Measurements from ENCODE around the gene LRRC4C. TPM values are rescaled to one million over a fixed set of nuclear protein-coding genes. Genes with fewer than 3 reads are reported as not detected.

LRRC4C gene
- polyA plus RNA-seq, 1 of the 3 experiments (the other 2 are of a cell fraction): 0.16 TPM

- TF ChIP-seq JUND (IDR thresholded peaks at IDR 0.05): no peak
- TF ChIP-seq EZH2phosphoT487 (IDR thresholded peaks at IDR 0.05; ENCODE audit: borderline replicate concordance, low read depth): no peak
- TF ChIP-seq GABPA (IDR thresholded peaks at IDR 0.05; ENCODE audit: low read depth): no peak
- TF ChIP-seq NFIC (IDR thresholded peaks at IDR 0.05; ENCODE audit: borderline replicate concordance): no peak
- TF ChIP-seq USF2 (IDR thresholded peaks at IDR 0.05; ENCODE audit: borderline replicate concordance, low read depth, low read length): no peak
Measured at GRCh38 chr11:40269865-40270264, 1189.6 kb downstream of the LRRC4C start (continued).

GRCh38 chr11:40268551-40268950, 1190.9 kb downstream of the LRRC4C start:
- no peaks in the 10 kb centered on the region for H3K9me3 ChIP-seq
- no peak overlapping the region for H3K4me2 ChIP-seq
- H3K27me3 ChIP-seq (ENCODE audit: insufficient read depth): no peaks in the 10 kb centered on the region
- no peak overlapping the region for H3K9ac ChIP-seq
- no peaks in the 10 kb centered on the region for H3K9me2 ChIP-seq
- no peaks in the 10 kb centered on the region for H3F3A ChIP-seq (replicated peaks; ENCODE audit: insufficient read depth)
- POLR2A ChIA-PET: no interaction called here
- no peak overlapping the region for H3K27ac ChIP-seq (ENCODE audit: low read depth in 2 of 2, low read length in 1 of 2)
- H3K4me1 ChIP-seq (ENCODE audit: control insufficient read depth in 1 of 2, insufficient read depth in 2 of 2, low read depth in 1 of 2, low read length in 1 of 2): peaks cover 7 to 18% of the 10 kb centered on the region in 2 experiments; a peak in 2 of 4 replicates
- TF ChIP-seq MXI1 (IDR thresholded peaks at IDR 0.05; ENCODE audit: low read depth, low read length) (no peak), ELF1 (IDR thresholded peaks at IDR 0.05) (no peak), CTCF (IDR thresholded peaks at IDR 0.05) (no peak), POLR2AphosphoS5 (IDR thresholded peaks at IDR 0.05; ENCODE audit: low read depth, low read length) (no peak), RXRA (IDR thresholded peaks at IDR 0.05; ENCODE audit: borderline replicate concordance, low read depth) (no peak), REST (IDR thresholded peaks at IDR 0.05; ENCODE audit: low read depth, low read length) (no peak), RCOR1 (IDR thresholded peaks at IDR 0.05; ENCODE audit: low read length) (no peak), USF1 (IDR thresholded peaks at IDR 0.05; ENCODE audit: borderline replicate concordance, low read depth) (no peak), NRF1 (IDR thresholded peaks at IDR 0.05; ENCODE audit: low read depth, low read length) (no peak), IRF3 (IDR thresholded peaks at IDR 0.05; ENCODE audit: low read depth, low read length) (no peak), RFX5 (IDR thresholded peaks at IDR 0.05; ENCODE audit: low read length) (no peak), FOXM1 (IDR thresholded peaks at IDR 0.05; ENCODE audit: low read depth) (no peak), YY1 (IDR thresholded peaks at IDR 0.05; ENCODE audit: low read depth) (no peak), PBX3 (IDR thresholded peaks at IDR 0.05) (no peak), MEF2A (IDR thresholded peaks at IDR 0.05; ENCODE audit: borderline replicate concordance, low read depth) (no peak), FOXJ3 (CRISPR knock-in tag; IDR thresholded peaks at IDR 0.05) (no peak), GATA2 (CRISPR knock-in tag; IDR thresholded peaks at IDR 0.05) (no peak), RAD21 (IDR thresholded peaks at IDR 0.05; ENCODE audit: low read length) (no peak), EP300 (IDR thresholded peaks at IDR 0.05; ENCODE audit: borderline replicate concordance in 1 of 2, low read depth in 1 of 2, low read length in 1 of 2) (no peak)
- no peak for DNase-seq
- H3K4me3 ChIP-seq (ENCODE audit: low read depth in 2 of 2, low read length in 1 of 2): no peak overlapping the region
- no peaks in the 10 kb centered on the region for H4K20me1 ChIP-seq (ENCODE audit: insufficient read depth)
- WGBS (ENCODE audit: low lambda C conversion rate): 43% methylated on average over 2 of the region's 2 CpGs
- H3K36me3 ChIP-seq (replicated peaks in 1 of 2; ENCODE audit: control insufficient read depth in 1 of 2, insufficient read depth in 2 of 2, low read length in 1 of 2): no peaks in the 10 kb centered on the region
- CTCF ChIA-PET: no interaction called here
- H3K79me2 ChIP-seq (ENCODE audit: insufficient read depth): no peaks in the 10 kb centered on the region
- no peak overlapping the region for H2AFZ ChIP-seq (ENCODE audit: low read depth)

All from SK-N-SH (cell line).